Common myeloid progenitor, CD34-positive (primary cell): Measurements from ENCODE around the gene MIPOL1.
"Not testable (repeated sequence)": the region's sequence is repeated elsewhere in the genome, so short reads cannot be mapped to it uniquely, and the experiment has no call there.

Experiments
- CTCF ChIA-PET: fragments of 350-600 bp; sonication (Branson Sonifier 250); formaldehyde crosslinking; loops from one replicate; lab custom pipeline; 2021; ENCODE audit warnings: antibody characterized with exemption; lab: Charles Lee
- POLR2A ChIA-PET: fragments of 350-600 bp; sonication (Branson Sonifier 250); formaldehyde crosslinking; loops from one replicate; lab custom pipeline; 2021; ENCODE audit warnings: antibody characterized with exemption; lab: Charles Lee
- DNase-seq, 3 donors: peaks; one replicate each; pipeline versions ENCODE4 v3.0.0 to v3.0.0-alpha.2; 2013
- H3K27ac ChIP-seq, 2 experiments: 1 replicate in 1 of 2; 2 replicates in 1 of 2; pipeline ENCODE4 v1.7.0; 2013; ENCODE audit warnings: inconsistent platforms in 2 of 2, low read length in 2 of 2, mild to moderate bottlenecking in 2 of 2, low read depth in 1 of 2, moderate library complexity in 1 of 2; ENCODE audit not compliant: severe bottlenecking in 2 of 2, insufficient read depth in 1 of 2, poor library complexity in 1 of 2
- H3K27me3 ChIP-seq, 5 experiments: replicated peaks in 2 of 5; 1 replicate in 3 of 5; 2 replicates in 2 of 5; pipeline versions ENCODE4 v1.6.1 to v1.7.0; 2013; ENCODE audit warnings: low read length in 4 of 5, mild to moderate bottlenecking in 2 of 5, moderate library complexity in 2 of 5, inconsistent platforms in 1 of 5; ENCODE audit not compliant: insufficient read depth in 5 of 5, control insufficient read depth in 4 of 5
- H3K36me3 ChIP-seq, 4 experiments: 1 replicate in 2 of 4; 2 replicates in 2 of 4; pipeline versions ENCODE4 v1.6.1 to v1.7.0; 2013; ENCODE audit warnings: low read length in 3 of 4, control low read depth in 1 of 4, mild to moderate bottlenecking in 1 of 4; ENCODE audit not compliant: control insufficient read depth in 4 of 4, insufficient read depth in 4 of 4
- H3K4me1 ChIP-seq, 4 experiments: 1 replicate in 3 of 4; 2 replicates in 1 of 4; pipeline versions ENCODE4 v1.6.1 to v1.7.1; 2013; ENCODE audit warnings: low read length in 3 of 4, mild to moderate bottlenecking in 3 of 4, control low read depth in 1 of 4, inconsistent platforms in 1 of 4, moderate library complexity in 1 of 4; ENCODE audit not compliant: control insufficient read depth in 4 of 4, insufficient read depth in 4 of 4; ENCODE audit errors: control extremely low read depth in 1 of 4
- H3K4me3 ChIP-seq, 7 experiments: 1 replicate in 4 of 7; 2 replicates in 3 of 7; pipeline versions ENCODE4 v1.5.1 to v1.7.0; 2013; ENCODE audit warnings: mild to moderate bottlenecking in 7 of 7, low read length in 6 of 7, moderate library complexity in 6 of 7, inconsistent platforms in 2 of 7, low read depth in 2 of 7, control low read depth in 1 of 7; ENCODE audit not compliant: insufficient read depth in 4 of 7, control insufficient read depth in 1 of 7; ENCODE audit errors: extremely low read depth in 1 of 7
- H3K9me3 ChIP-seq, 5 experiments: 1 replicate in 4 of 5; 2 replicates in 1 of 5; pipeline versions ENCODE4 v1.6.1 to v1.7.1; 2013; ENCODE audit warnings: low read length in 4 of 5, mild to moderate bottlenecking in 2 of 5, inconsistent platforms in 1 of 5, low read depth in 1 of 5, moderate library complexity in 1 of 5; ENCODE audit not compliant: control insufficient read depth in 4 of 5, insufficient read depth in 2 of 5; ENCODE audit errors: control extremely low read depth in 1 of 5
- WGBS: methylation state at CpG from one replicate; pipeline ENCODE4 v1.1.5; 2013; ENCODE audit not compliant: insufficient coverage; 5-methylcytosine and 5-hydroxymethylcytosine counted together

Gene MIPOL1

GRCh38 chr14:37457334-37457733, 259.6 kb downstream of the MIPOL1 start:
- DNase-seq = no peak
- no peaks in the 10 kb centered on the region for H3K4me1 ChIP-seq
- ChIA-PET CTCF (no interaction called here), POLR2A (no interaction called here)
- H3K27me3 ChIP-seq = no peaks in the 10 kb centered on the region
- H3K36me3 ChIP-seq = no peaks in the 10 kb centered on the region
- H3K27ac ChIP-seq = no peak overlapping the region
- peaks cover 0 to 3% (median 0%) of the 10 kb centered on the region in 5 experiments for H3K9me3 ChIP-seq
- H3K4me3 ChIP-seq = no peak overlapping the region

- CTCF ChIA-PET, H3K36me3 ChIP-seq, H3K4me1 ChIP-seq, DNase-seq, H3K9me3 ChIP-seq, H3K27ac ChIP-seq, H3K4me3 ChIP-seq, H3K27me3 ChIP-seq, POLR2A ChIA-PET: not testable (repeated sequence)
- 100% methylated on average over 1 of the region's 1 CpG for WGBS
Measured at GRCh38 chr14:37462426-37462825, 264.7 kb downstream of the MIPOL1 start.

- WGBS = no CpG with 5 or more reads among the region's 3 CpGs
- no peaks in the 10 kb centered on the region for H3K36me3 ChIP-seq
- H3K4me1 ChIP-seq = no peaks in the 10 kb centered on the region
- ChIA-PET POLR2A (no interaction called here), CTCF (interaction anchor here (0.6 kb wide), 1 partner anchor 53 kb away, joined by 3 read pairs; no protein-coding TSS in a partner anchor)
- H3K27me3 ChIP-seq = no peaks in the 10 kb centered on the region
- no peak for DNase-seq
- H3K4me3 ChIP-seq = no peak overlapping the region
- H3K9me3 ChIP-seq = peaks cover 0 to 4% (median 0%) of the 10 kb centered on the region in 5 experiments
- no peak overlapping the region for H3K27ac ChIP-seq
Measured at GRCh38 chr14:37464192-37464858, 266.6 kb downstream of the MIPOL1 start.

GRCh38 chr14:37466003-37466622, 268.4 kb downstream of the MIPOL1 start:
- POLR2A ChIA-PET = no interaction called here
- CTCF ChIA-PET = no interaction called here

GRCh38 chr14:37466623-37467088, 268.9 kb downstream of the MIPOL1 start:
- no peak overlapping the region for H3K27ac ChIP-seq
- H3K36me3 ChIP-seq = peaks cover 0 to 2% (median 0%) of the 10 kb centered on the region in 4 experiments
- CTCF ChIA-PET = no interaction called here
- DNase-seq = no peak
- H3K27me3 ChIP-seq = no peaks in the 10 kb centered on the region
- no peaks in the 10 kb centered on the region for H3K4me1 ChIP-seq
- H3K4me3 ChIP-seq = no peak overlapping the region
- peaks cover 0 to 2% (median 0%) of the 10 kb centered on the region in 5 experiments for H3K9me3 ChIP-seq
- WGBS = 100% methylated on average over 1 of the region's 2 CpGs
- POLR2A ChIA-PET = no interaction called here

More at GRCh38 chr14:37466003-37466622, 268.4 kb downstream of the MIPOL1 start:
- H3K27me3 ChIP-seq = no peaks in the 10 kb centered on the region
- H3K36me3 ChIP-seq = peaks cover 0 to 2% (median 0%) of the 10 kb centered on the region in 4 experiments
- DNase-seq = no peak
- H3K9me3 ChIP-seq = peaks cover 0 to 4% (median 0%) of the 10 kb centered on the region in 5 experiments
- H3K4me3 ChIP-seq = no peak overlapping the region
- H3K27ac ChIP-seq = no peak overlapping the region
- no peaks in the 10 kb centered on the region for H3K4me1 ChIP-seq

- POLR2A ChIA-PET = no interaction called here
- peaks cover 0 to 3% (median 0%) of the 10 kb centered on the region in 5 experiments for H3K9me3 ChIP-seq
Measured at GRCh38 chr14:37469650-37470049, 271.9 kb downstream of the MIPOL1 start.

GRCh38 chr14:37470251-37470650, 272.5 kb downstream of the MIPOL1 start:
- Histone ChIP-seq H3K27ac (no peak overlapping the region), H3K4me3 (no peak overlapping the region), H3K9me3 (peaks cover 0 to 3% (median 0%) of the 10 kb centered on the region in 5 experiments), H3K4me1 (no peaks in the 10 kb centered on the region), H3K36me3 (peaks cover 0 to 2% (median 0%) of the 10 kb centered on the region in 4 experiments), H3K27me3 (no peaks in the 10 kb centered on the region)
- DNase-seq = no peak
- 95% methylated on average over 3 of the region's 7 CpGs for WGBS
- ChIA-PET CTCF (no interaction called here), POLR2A (no interaction called here)

More at GRCh38 chr14:37469650-37470049, 271.9 kb downstream of the MIPOL1 start:
- Histone ChIP-seq H3K36me3 (peaks cover 0 to 2% (median 0%) of the 10 kb centered on the region in 4 experiments), H3K27ac (no peak overlapping the region), H3K27me3 (no peaks in the 10 kb centered on the region), H3K4me3 (no peak overlapping the region), H3K4me1 (no peaks in the 10 kb centered on the region)
- CTCF ChIA-PET = no interaction called here
- DNase-seq = no peak
